HepG2 (cell line): ENCODE measurements around the gene FOXN3. TPM values are rescaled to one million over a fixed set of nuclear protein-coding genes. Genes with fewer than 3 reads are reported as not detected.

Source experiments
- ATAC-seq: fragments of 200-7000 bp; cut with Tn5 transposase; 3 replicates; pipeline ENCODE4 v1.9.1; 2020; ENCODE audit warnings: mild to moderate bottlenecking, moderate library complexity
- BruUV-seq: library from RNA; stranded (reverse); fragments of 400-500 nt; replicated peaks from 2 replicates; lab custom pipeline; 2021; lab: Mats Ljungman, UMichigan
- CTCF ChIA-PET: fragments of 300-600 bp; formaldehyde crosslinking; extraction: SDS; loops from one replicate; lab custom pipeline; 2021; ENCODE audit warnings: low total read pairs, inconsistent platforms, low intra/inter-chr PET ratio; lab: Yijun Ruan, JAX
- POLR2A ChIA-PET: fragments of 350-600 bp; sonication (Branson Sonifier 250); formaldehyde crosslinking; loops from one replicate; lab custom pipeline; 2020; ENCODE audit warnings: antibody characterized with exemption, inconsistent platforms; lab: Yijun Ruan, JAX
- DNase-seq: peaks from one replicate; pipeline ENCODE4 v3.0.0-alpha.2; 2015; ENCODE audit warnings: low spot score
- FAIRE-seq: peaks from 3 replicates; lab custom pipeline; 2011; peaks lifted over from hg19 to GRCh38; lab: Jason Lieb, UNC
- H2AFZ ChIP-seq: one replicate; pipeline ENCODE4 v1.6.1; 2011; ENCODE audit warnings: low read length, inconsistent platforms
- H3K27ac ChIP-seq: fragments of 300-600 bp; 3 replicates; pipeline ENCODE4 v1.8.0; 2011; ENCODE audit warnings: mixed run types, mild to moderate bottlenecking, mixed read lengths, low read length, inconsistent platforms; ENCODE audit not compliant: insufficient read depth; ENCODE audit errors: extremely low read length
- H3K27me3 ChIP-seq, 2 experiments: fragments of 200-600 bp in 1 of 2; 2 replicates in 1 of 2; 3 replicates in 1 of 2; pipeline versions ENCODE4 v1.6.0 to v1.8.0; 2011; ENCODE audit warnings: low read length in 2 of 2, mild to moderate bottlenecking in 2 of 2, moderate library complexity in 2 of 2, inconsistent platforms in 1 of 2; ENCODE audit not compliant: insufficient read depth in 2 of 2, control insufficient read depth in 1 of 2
- H3K36me3 ChIP-seq, 2 experiments: fragments of 200-600 bp in 1 of 2; replicated peaks in 1 of 2; 2 replicates in 1 of 2; 3 replicates in 1 of 2; pipeline versions ENCODE4 v1.5.1 to v1.8.0; 2011; ENCODE audit warnings: low read length in 2 of 2, inconsistent platforms in 1 of 2; ENCODE audit not compliant: insufficient read depth in 2 of 2, control insufficient read depth in 1 of 2
- H3K4me1 ChIP-seq: 2 replicates; pipeline ENCODE4 v1.5.1; 2012; ENCODE audit warnings: low read length, inconsistent platforms; ENCODE audit not compliant: insufficient read depth
- H3K4me2 ChIP-seq: 2 replicates; pipeline ENCODE4 v1.6.0; 2011; ENCODE audit warnings: low read depth, low read length, inconsistent platforms
- H3K4me3 ChIP-seq, 3 experiments: fragments of 200-600 bp in 1 of 3; sonication (generic), shearing (Covaris generic) in 1 of 3; replicated peaks in 1 of 3; 2 replicates each; pipeline ENCODE4 v1.5.1; 2011 to 2016; ENCODE audit warnings: low read length in 3 of 3, inconsistent platforms in 2 of 3, low read depth in 2 of 3, mild to moderate bottlenecking in 2 of 3, control low read depth in 1 of 3, mixed read lengths in 1 of 3; ENCODE audit not compliant: insufficient read depth in 1 of 3
- H3K79me2 ChIP-seq: one replicate; pipeline ENCODE4 v1.6.1; 2011; ENCODE audit warnings: low read length, inconsistent platforms; ENCODE audit not compliant: insufficient read depth
- H3K9ac ChIP-seq: 2 replicates; pipeline ENCODE4 v1.6.0; 2011; ENCODE audit warnings: mild to moderate bottlenecking, low read depth, low read length, inconsistent platforms; ENCODE audit not compliant: insufficient read depth
- H3K9me3 ChIP-seq: 2 replicates; pipeline ENCODE4 v1.5.1; 2012; ENCODE audit warnings: mild to moderate bottlenecking, low read length
- H4K20me1 ChIP-seq: 2 replicates; pipeline ENCODE4 v1.6.0; 2011; ENCODE audit warnings: inconsistent platforms, mild to moderate bottlenecking, low read length, moderate library complexity; ENCODE audit not compliant: insufficient read depth
- ELF1 ChIP-seq: sonication (generic); formaldehyde crosslinking; IDR thresholded peaks from 2 replicates; pipeline ENCODE4 v1.4.0; 2020; ENCODE audit warnings: missing genetic modification reagents
- HMGA1 ChIP-seq: sonication (generic); formaldehyde crosslinking; conservative IDR thresholded peaks from 2 replicates; pipeline ENCODE4 v1.4.0; 2020; ENCODE audit warnings: missing genetic modification reagents
- HOXA7 ChIP-seq: sonication (generic); formaldehyde crosslinking; IDR thresholded peaks from 2 replicates; pipeline ENCODE4 v1.8.1; 2022; ENCODE audit warnings: mild to moderate bottlenecking, missing genetic modification reagents, moderate library complexity
- MATR3 ChIP-seq: sonication (generic); formaldehyde crosslinking; IDR thresholded peaks from 2 replicates; pipeline ENCODE4 v1.4.0; 2020; ENCODE audit warnings: missing genetic modification reagents
- MIER3 ChIP-seq: IDR thresholded peaks from 2 replicates; pipeline ENCODE4 v1.6.1; 2016; ENCODE audit warnings: missing compliant biosample characterization, borderline replicate concordance
- MIXL1 ChIP-seq: IDR thresholded peaks from 2 replicates; pipeline ENCODE4 v1.6.1; 2016
- MYC ChIP-seq: sonication (generic); formaldehyde crosslinking; IDR thresholded peaks from 2 replicates; pipeline ENCODE4 v1.9.0; 2021; ENCODE audit warnings: missing genetic modification reagents, borderline replicate concordance
- POGK ChIP-seq: sonication (generic); formaldehyde crosslinking; conservative IDR thresholded peaks from 2 replicates; pipeline ENCODE4 v1.8.0; 2022; ENCODE audit warnings: mild to moderate bottlenecking, moderate library complexity, missing genetic modification reagents
- TP53 ChIP-seq: sonication (generic); formaldehyde crosslinking; conservative IDR thresholded peaks from 2 replicates; pipeline ENCODE4 v1.4.0; 2020; ENCODE audit warnings: missing genetic modification reagents
- XBP1 ChIP-seq: sonication (generic); formaldehyde crosslinking; IDR thresholded peaks from 2 replicates; pipeline ENCODE4 v1.5.0; 2020; ENCODE audit warnings: missing genetic modification reagents
- YEATS4 ChIP-seq: sonication (generic); formaldehyde crosslinking; IDR thresholded peaks from 2 replicates; pipeline ENCODE4 v1.4.0; 2020; ENCODE audit warnings: missing genetic modification reagents, borderline replicate concordance
- ZNF331 ChIP-seq: sonication (generic); formaldehyde crosslinking; IDR thresholded peaks from 2 replicates; pipeline ENCODE4 v1.4.0; 2020; ENCODE audit warnings: missing genetic modification reagents
- ZNF350 ChIP-seq: sonication (generic); formaldehyde crosslinking; IDR thresholded peaks from 2 replicates; pipeline ENCODE4 v1.4.0; 2020; ENCODE audit warnings: mild to moderate bottlenecking, low read depth, missing genetic modification reagents, borderline replicate concordance
- ZNF781 ChIP-seq: sonication (generic); formaldehyde crosslinking; IDR thresholded peaks from 2 replicates; pipeline ENCODE4 v1.5.1; 2020; ENCODE audit warnings: borderline replicate concordance, mild to moderate bottlenecking, missing genetic modification reagents; ENCODE audit errors: not compliant biosample characterization
- ZNF782 ChIP-seq: sonication (generic); formaldehyde crosslinking; IDR thresholded peaks from 2 replicates; pipeline ENCODE4 v1.4.0; 2020; ENCODE audit warnings: missing genetic modification reagents, mild to moderate bottlenecking, borderline replicate concordance
- WGBS: methylation state at CpG from one replicate; pipeline ENCODE4 v1.1.6; 2017; ENCODE audit warnings: low lambda C conversion rate; 5-methylcytosine and 5-hydroxymethylcytosine counted together
- in situ Hi-C: cut with HindIII; loops from 2 replicates; pipeline ENCODE4 v1.10.0; 2017; ENCODE audit warnings: low pct_unique_long_range_greater_than_20kb; ENCODE audit not compliant: extremely low pct_ligation_motif_present
- intact Hi-C: fragments of 100-400 bp; cut with micrococcal nuclease; formaldehyde crosslinking; loops from one replicate; pipeline ENCODE4 v1.10.0; 2022; ENCODE audit not compliant: unreplicated experiment
- polyA plus RNA-seq, 8 experiments: library from polyadenylated mRNA; depleted of rRNA in 3 of 8; stranded (reverse) in 7 of 8; unstranded in 1 of 8; fragments of >200 nt; fragmentation: Illumina TruSeq in 4 of 8; extraction: Trizol in 4 of 8; gene quantifications; 2 replicates each; pipeline versions ENCODE4 v1.2.1 to v1.2.3, GENCODE V29; 2011 to 2016; ENCODE audit warnings: low read depth in 4 of 8, missing spikeins in 1 of 8, mixed read lengths in 1 of 8; ENCODE audit not compliant: insufficient read depth in 1 of 8
- total RNA-seq, 5 experiments: library from RNA; depleted of rRNA; stranded (reverse); fragments of >200 nt; fragmentation: Illumina TruSeq; extraction: Trizol; gene quantifications; 2 replicates each; pipeline ENCODE4 v1.2.3, GENCODE V29; 2016; ENCODE audit warnings: low read depth in 1 of 5
- TF ChIP-seq, protein P1 (sequence below): sonication (generic); formaldehyde crosslinking; IDR thresholded peaks from 2 replicates; pipeline ENCODE4 v1.9.0; 2021; ENCODE audit warnings: missing genetic modification reagents, borderline replicate concordance
- TF ChIP-seq, protein P2 (sequence below): sonication (generic); formaldehyde crosslinking; IDR thresholded peaks from 2 replicates; pipeline ENCODE4 v1.4.0; 2020; ENCODE audit warnings: missing genetic modification reagents

Gene FOXN3
- total and polyA plus RNA-seq, 2 of the 13 experiments (the other 11 are each of a cell fraction or from before 2014, with no cell fraction given), result 32.4 to 70.2 TPM

DNA sequence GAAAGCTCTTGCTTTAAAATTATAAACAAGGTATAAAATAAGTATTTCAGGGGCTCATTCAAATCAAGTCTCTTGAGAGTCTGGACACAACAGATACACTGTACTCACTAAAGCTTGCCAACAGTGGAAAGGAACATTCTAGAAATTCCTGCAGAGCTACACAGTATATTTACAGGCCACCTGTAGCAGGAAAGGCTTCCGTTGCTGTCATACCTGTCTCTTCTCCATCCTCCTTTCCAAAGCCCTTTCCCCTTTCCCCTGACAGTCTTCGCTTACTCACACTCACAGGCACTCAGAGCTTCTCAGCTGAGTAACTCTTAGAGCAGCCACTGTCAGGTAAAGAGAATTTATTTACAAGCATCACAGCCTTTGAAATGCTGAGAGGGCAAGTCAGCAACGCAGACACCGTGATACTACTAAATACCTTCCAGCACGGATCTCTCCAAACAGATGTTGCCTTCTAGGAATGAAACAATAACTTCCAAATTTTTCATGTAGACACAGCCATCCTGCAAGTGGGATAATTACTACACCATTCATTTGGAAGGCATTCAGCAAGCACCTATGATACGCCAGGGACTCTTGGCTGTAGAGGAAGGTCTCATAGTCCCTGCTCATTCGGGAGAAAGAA lies 167.9 kb downstream of the FOXN3 start:
- H3K4me2 ChIP-seq, result no peak overlapping the region
- TF ChIP-seq ZNF781 (CRISPR knock-in tag) (no peak), XBP1 (CRISPR knock-in tag) (no peak), HOXA7 (no peak), MATR3 (CRISPR knock-in tag) (no peak), YEATS4 (CRISPR knock-in tag) (no peak), MIXL1 (CRISPR knock-in tag) (no peak), ZNF350 (CRISPR knock-in tag) (no peak), POGK (no peak), ZNF782 (CRISPR knock-in tag) (no peak), HMGA1 (CRISPR knock-in tag) (no peak), ZNF331 (CRISPR knock-in tag) (no peak), MIER3 (no peak), MYC (CRISPR knock-in tag) (no peak), ELF1 (CRISPR knock-in tag) (no peak), TP53 (CRISPR knock-in tag) (no peak)
- TF ChIP-seq, protein P1, sequence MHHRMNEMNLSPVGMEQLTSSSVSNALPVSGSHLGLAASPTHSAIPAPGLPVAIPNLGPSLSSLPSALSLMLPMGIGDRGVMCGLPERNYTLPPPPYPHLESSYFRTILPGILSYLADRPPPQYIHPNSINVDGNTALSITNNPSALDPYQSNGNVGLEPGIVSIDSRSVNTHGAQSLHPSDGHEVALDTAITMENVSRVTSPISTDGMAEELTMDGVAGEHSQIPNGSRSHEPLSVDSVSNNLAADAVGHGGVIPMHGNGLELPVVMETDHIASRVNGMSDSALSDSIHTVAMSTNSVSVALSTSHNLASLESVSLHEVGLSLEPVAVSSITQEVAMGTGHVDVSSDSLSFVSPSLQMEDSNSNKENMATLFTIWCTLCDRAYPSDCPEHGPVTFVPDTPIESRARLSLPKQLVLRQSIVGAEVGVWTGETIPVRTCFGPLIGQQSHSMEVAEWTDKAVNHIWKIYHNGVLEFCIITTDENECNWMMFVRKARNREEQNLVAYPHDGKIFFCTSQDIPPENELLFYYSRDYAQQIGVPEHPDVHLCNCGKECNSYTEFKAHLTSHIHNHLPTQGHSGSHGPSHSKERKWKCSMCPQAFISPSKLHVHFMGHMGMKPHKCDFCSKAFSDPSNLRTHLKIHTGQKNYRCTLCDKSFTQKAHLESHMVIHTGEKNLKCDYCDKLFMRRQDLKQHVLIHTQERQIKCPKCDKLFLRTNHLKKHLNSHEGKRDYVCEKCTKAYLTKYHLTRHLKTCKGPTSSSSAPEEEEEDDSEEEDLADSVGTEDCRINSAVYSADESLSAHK (CRISPR knock-in tag), result no peak
- TF ChIP-seq, protein P2, sequence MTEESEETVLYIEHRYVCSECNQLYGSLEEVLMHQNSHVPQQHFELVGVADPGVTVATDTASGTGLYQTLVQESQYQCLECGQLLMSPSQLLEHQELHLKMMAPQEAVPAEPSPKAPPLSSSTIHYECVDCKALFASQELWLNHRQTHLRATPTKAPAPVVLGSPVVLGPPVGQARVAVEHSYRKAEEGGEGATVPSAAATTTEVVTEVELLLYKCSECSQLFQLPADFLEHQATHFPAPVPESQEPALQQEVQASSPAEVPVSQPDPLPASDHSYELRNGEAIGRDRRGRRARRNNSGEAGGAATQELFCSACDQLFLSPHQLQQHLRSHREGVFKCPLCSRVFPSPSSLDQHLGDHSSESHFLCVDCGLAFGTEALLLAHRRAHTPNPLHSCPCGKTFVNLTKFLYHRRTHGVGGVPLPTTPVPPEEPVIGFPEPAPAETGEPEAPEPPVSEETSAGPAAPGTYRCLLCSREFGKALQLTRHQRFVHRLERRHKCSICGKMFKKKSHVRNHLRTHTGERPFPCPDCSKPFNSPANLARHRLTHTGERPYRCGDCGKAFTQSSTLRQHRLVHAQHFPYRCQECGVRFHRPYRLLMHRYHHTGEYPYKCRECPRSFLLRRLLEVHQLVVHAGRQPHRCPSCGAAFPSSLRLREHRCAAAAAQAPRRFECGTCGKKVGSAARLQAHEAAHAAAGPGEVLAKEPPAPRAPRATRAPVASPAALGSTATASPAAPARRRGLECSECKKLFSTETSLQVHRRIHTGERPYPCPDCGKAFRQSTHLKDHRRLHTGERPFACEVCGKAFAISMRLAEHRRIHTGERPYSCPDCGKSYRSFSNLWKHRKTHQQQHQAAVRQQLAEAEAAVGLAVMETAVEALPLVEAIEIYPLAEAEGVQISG, result no peak
- H3K36me3 ChIP-seq, result peaks cover 11 to 22% of the 10 kb centered on the region in 2 experiments; a peak in 4 of 5 replicates
- H3K9me3 ChIP-seq, result no peaks in the 10 kb centered on the region
- in situ Hi-C loops, result loop anchor here (25.0 kb wide), 1 partner anchor 663 kb away; no protein-coding TSS in a partner anchor
- H3K9ac ChIP-seq, result no peak overlapping the region
- peaks cover 61% of the 10 kb centered on the region for H4K20me1 ChIP-seq
- WGBS, result 90% methylated on average over 7 of the region's 7 CpGs
- POLR2A ChIA-PET, result no interaction called here
- CTCF ChIA-PET, result no interaction called here
- DNase-seq (no peak), FAIRE-seq (no peak), ATAC-seq (no peak)
- H3K27ac ChIP-seq, result no peak overlapping the region
- peaks cover 54% of the 10 kb centered on the region for H3K4me1 ChIP-seq
- H3K27me3 ChIP-seq, result no peaks in the 10 kb centered on the region
- H3K4me3 ChIP-seq, result no peak overlapping the region
- intact Hi-C loops, result no loop called here
- peaks cover 58% of the 10 kb centered on the region for H3K79me2 ChIP-seq
- no peak overlapping the region for H2AFZ ChIP-seq
- BruUV-seq, result no TSS peak
